Measurements from ENCODE around the gene FAM210A. TPM values are rescaled to one million over a fixed set of nuclear protein-coding genes. Genes with fewer than 3 reads are reported as not detected.

FAM210A gene
- total and polyA plus RNA-seq, 2 donors (not counting 1 experiment from before 2014, with no cell fraction given), result 4.2 to 11.4 TPM

- no peak overlapping the region for H3K4me3 ChIP-seq (ENCODE audit: control extremely low read depth in 1 of 5, extremely low read depth in 1 of 5, insufficient read depth in 1 of 5, low read depth in 2 of 5, low read length in 4 of 5)
- H3K4me2 ChIP-seq (replicated peaks; ENCODE audit: low read depth, low read length, poor library complexity, severe bottlenecking), result no peak overlapping the region
- no peaks in the 10 kb centered on the region for H3K27me3 ChIP-seq (replicated peaks in 1 of 4; ENCODE audit: control extremely low read depth in 1 of 4, control insufficient read depth in 3 of 4, insufficient read depth in 4 of 4, low read length in 3 of 4)
- no peak overlapping the region for H3K27ac Mint-ChIP-seq
- no peaks in the 10 kb centered on the region for H3K36me3 ChIP-seq (replicated peaks in 1 of 2; ENCODE audit: control extremely low read depth in 1 of 2, control insufficient read depth in 1 of 2, extremely low read depth in 1 of 2, insufficient read depth in 2 of 2, low read length in 1 of 2)
- H3K4me1 ChIP-seq (ENCODE audit: control insufficient read depth in 2 of 2, insufficient read depth in 2 of 2, low read length in 2 of 2), result no peaks in the 10 kb centered on the region
- H3K27ac ChIP-seq (ENCODE audit: low read length in 2 of 2), result no peak overlapping the region
- no peak overlapping the region for H2AFZ ChIP-seq (ENCODE audit: insufficient read depth, low read depth, low read length, poor library complexity, severe bottlenecking)
- no peaks in the 10 kb centered on the region for H3K79me2 ChIP-seq (ENCODE audit: control insufficient read depth, insufficient read depth, low read length)
- H3K4me1 Mint-ChIP-seq, result no peaks in the 10 kb centered on the region
- intact Hi-C loops (cut with micrococcal nuclease), result no loop called here
- ATAC-seq (ENCODE audit: low read depth) (no peak), DNase-seq (no peak)
- no peaks in the 10 kb centered on the region for H3K9me3 ChIP-seq (ENCODE audit: control extremely low read depth in 1 of 3, control insufficient read depth in 2 of 3, insufficient read depth in 1 of 3, low read length in 2 of 3)
- H4K20me1 ChIP-seq (ENCODE audit: control insufficient read depth, insufficient read depth, low read length, poor library complexity, severe bottlenecking), result no peaks in the 10 kb centered on the region
- no peaks in the 10 kb centered on the region for H3K9me3 Mint-ChIP-seq (ENCODE audit: insufficient read depth)
- no peak overlapping the region for H3K4me3 Mint-ChIP-seq
- CTCF ChIA-PET, result no interaction called here
- no peak overlapping the region for H3K9ac ChIP-seq (ENCODE audit: low read length)
- no peak for TF ChIP-seq EZH2 (IDR thresholded peaks at IDR 0.05; ENCODE audit: borderline replicate concordance, insufficient read depth, low read depth, low read length, poor library complexity, severe bottlenecking)
- TF ChIP-seq, protein P1, sequence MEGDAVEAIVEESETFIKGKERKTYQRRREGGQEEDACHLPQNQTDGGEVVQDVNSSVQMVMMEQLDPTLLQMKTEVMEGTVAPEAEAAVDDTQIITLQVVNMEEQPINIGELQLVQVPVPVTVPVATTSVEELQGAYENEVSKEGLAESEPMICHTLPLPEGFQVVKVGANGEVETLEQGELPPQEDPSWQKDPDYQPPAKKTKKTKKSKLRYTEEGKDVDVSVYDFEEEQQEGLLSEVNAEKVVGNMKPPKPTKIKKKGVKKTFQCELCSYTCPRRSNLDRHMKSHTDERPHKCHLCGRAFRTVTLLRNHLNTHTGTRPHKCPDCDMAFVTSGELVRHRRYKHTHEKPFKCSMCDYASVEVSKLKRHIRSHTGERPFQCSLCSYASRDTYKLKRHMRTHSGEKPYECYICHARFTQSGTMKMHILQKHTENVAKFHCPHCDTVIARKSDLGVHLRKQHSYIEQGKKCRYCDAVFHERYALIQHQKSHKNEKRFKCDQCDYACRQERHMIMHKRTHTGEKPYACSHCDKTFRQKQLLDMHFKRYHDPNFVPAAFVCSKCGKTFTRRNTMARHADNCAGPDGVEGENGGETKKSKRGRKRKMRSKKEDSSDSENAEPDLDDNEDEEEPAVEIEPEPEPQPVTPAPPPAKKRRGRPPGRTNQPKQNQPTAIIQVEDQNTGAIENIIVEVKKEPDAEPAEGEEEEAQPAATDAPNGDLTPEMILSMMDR (IDR thresholded peaks at IDR 0.05), result no peak
- WGBS (ENCODE audit: insufficient coverage), result 74% methylated on average over 6 of the region's 7 CpGs
- POLR2A ChIA-PET, result no interaction called here
- H3K27me3 Mint-ChIP-seq, result peaks cover 3% of the 10 kb centered on the region
Observed at GRCh38 chr18:13657974-13658373, 68.4 kb downstream of the FAM210A start.

- H2AFZ ChIP-seq (ENCODE audit: insufficient read depth, low read depth, low read length, poor library complexity, severe bottlenecking), result no peak overlapping the region
- H3K79me2 ChIP-seq (ENCODE audit: control insufficient read depth, insufficient read depth, low read length), result no peaks in the 10 kb centered on the region
- 86% methylated on average over 11 of the region's 13 CpGs for WGBS (ENCODE audit: insufficient coverage)
- peaks cover under 1% of the 10 kb centered on the region for H3K4me1 Mint-ChIP-seq
- H3K27ac ChIP-seq (ENCODE audit: low read length in 2 of 2), result no peak overlapping the region
- no peaks in the 10 kb centered on the region for H3K36me3 ChIP-seq (replicated peaks in 1 of 2; ENCODE audit: control extremely low read depth in 1 of 2, control insufficient read depth in 1 of 2, extremely low read depth in 1 of 2, insufficient read depth in 2 of 2, low read length in 1 of 2)
- ChIA-PET CTCF (no interaction called here), POLR2A (no interaction called here)
- ATAC-seq (ENCODE audit: low read depth) (no peak), DNase-seq (no peak)
- no peaks in the 10 kb centered on the region for H3K27me3 ChIP-seq (replicated peaks in 1 of 4; ENCODE audit: control extremely low read depth in 1 of 4, control insufficient read depth in 3 of 4, insufficient read depth in 4 of 4, low read length in 3 of 4)
- no peak overlapping the region for H3K9ac ChIP-seq (ENCODE audit: low read length)
- no peaks in the 10 kb centered on the region for H3K9me3 Mint-ChIP-seq (ENCODE audit: insufficient read depth)
- H3K27ac Mint-ChIP-seq, result no peak overlapping the region
- intact Hi-C loops (cut with micrococcal nuclease), result no loop called here
- no peaks in the 10 kb centered on the region for H3K9me3 ChIP-seq (ENCODE audit: control extremely low read depth in 1 of 3, control insufficient read depth in 2 of 3, insufficient read depth in 1 of 3, low read length in 2 of 3)
- H3K27me3 Mint-ChIP-seq, result peaks cover 3% of the 10 kb centered on the region
- no peaks in the 10 kb centered on the region for H3K4me1 ChIP-seq (ENCODE audit: control insufficient read depth in 2 of 2, insufficient read depth in 2 of 2, low read length in 2 of 2)
- no peak overlapping the region for H3K4me3 ChIP-seq (ENCODE audit: control extremely low read depth in 1 of 5, extremely low read depth in 1 of 5, insufficient read depth in 1 of 5, low read depth in 2 of 5, low read length in 4 of 5)
- H3K4me3 Mint-ChIP-seq, result no peak overlapping the region
- no peaks in the 10 kb centered on the region for H4K20me1 ChIP-seq (ENCODE audit: control insufficient read depth, insufficient read depth, low read length, poor library complexity, severe bottlenecking)
- TF ChIP-seq, protein P1 (IDR thresholded peaks at IDR 0.05), result no peak
- no peak for TF ChIP-seq EZH2 (IDR thresholded peaks at IDR 0.05; ENCODE audit: borderline replicate concordance, insufficient read depth, low read depth, low read length, poor library complexity, severe bottlenecking)
- no peak overlapping the region for H3K4me2 ChIP-seq (replicated peaks; ENCODE audit: low read depth, low read length, poor library complexity, severe bottlenecking)
Observed at GRCh38 chr18:13653746-13654433, 72.5 kb downstream of the FAM210A start.
